HepG2 (cell line): Measurements from ENCODE around the gene MAB21L4. TPM values are rescaled to one million over a fixed set of nuclear protein-coding genes. Genes with fewer than 3 reads are reported as not detected.

ENCODE experiments used
- AHDC1 ChIP-seq: sonication (generic); formaldehyde crosslinking; IDR thresholded peaks from 2 replicates; pipeline ENCODE4 v1.5.1; 2020; ENCODE audit warnings: mild to moderate bottlenecking, missing genetic modification reagents, borderline replicate concordance
- DZIP1 ChIP-seq: sonication (generic); formaldehyde crosslinking; IDR thresholded peaks from 2 replicates; pipeline ENCODE4 v1.5.0; 2020; ENCODE audit warnings: mild to moderate bottlenecking, missing genetic modification reagents
- GABPA ChIP-seq, 2 experiments: IDR thresholded peaks; 2 replicates each; pipeline ENCODE4 v1.6.1; 2011 to 2016; ENCODE audit warnings: low read depth in 2 of 2, low read length in 1 of 2, missing biosample characterization in 1 of 2, missing genetic modification characterization in 1 of 2
- GLI4 ChIP-seq: sonication (generic); formaldehyde crosslinking; IDR thresholded peaks from 2 replicates; pipeline ENCODE4 v1.5.1; 2020; ENCODE audit warnings: missing genetic modification reagents, mild to moderate bottlenecking, moderate library complexity, borderline replicate concordance
- JARID2 ChIP-seq: sonication (generic); formaldehyde crosslinking; IDR thresholded peaks from 2 replicates; pipeline ENCODE4 v1.8.1; 2023; ENCODE audit warnings: missing genetic modification reagents, inconsistent platforms; ENCODE audit not compliant: insufficient replicate concordance
- NFKB2 ChIP-seq: sonication (generic); formaldehyde crosslinking; IDR thresholded peaks from 2 replicates; pipeline ENCODE4 v1.4.0; 2020; ENCODE audit warnings: missing genetic modification reagents, borderline replicate concordance
- PRDM15 ChIP-seq: sonication (generic); formaldehyde crosslinking; IDR thresholded peaks from 2 replicates; pipeline ENCODE4 v1.4.0; 2020; ENCODE audit warnings: missing genetic modification reagents
- REXO4 ChIP-seq: sonication (generic); formaldehyde crosslinking; IDR thresholded peaks from 2 replicates; pipeline ENCODE4 v1.8.0; 2022; ENCODE audit warnings: missing genetic modification reagents, mild to moderate bottlenecking, borderline replicate concordance
- SAP130 ChIP-seq: IDR thresholded peaks from 2 replicates; pipeline ENCODE4 v1.6.1; 2016; ENCODE audit warnings: low read depth
- SP4 ChIP-seq: sonication (generic); formaldehyde crosslinking; IDR thresholded peaks from 2 replicates; pipeline ENCODE4 v1.8.1; 2023; ENCODE audit warnings: mild to moderate bottlenecking, missing genetic modification reagents
- WIZ ChIP-seq: sonication (generic); formaldehyde crosslinking; IDR thresholded peaks from 2 replicates; pipeline ENCODE4 v1.5.1; 2020; ENCODE audit warnings: mild to moderate bottlenecking, missing genetic modification reagents
- ZFP1 ChIP-seq: IDR thresholded peaks from 2 replicates; pipeline ENCODE4 v1.6.1; 2016
- ZNF17 ChIP-seq: sonication (generic); formaldehyde crosslinking; IDR thresholded peaks from 2 replicates; pipeline ENCODE4 v1.5.0; 2020; ENCODE audit warnings: mild to moderate bottlenecking, missing genetic modification reagents
- ZNF263 ChIP-seq: sonication (generic); formaldehyde crosslinking; IDR thresholded peaks from 2 replicates; pipeline ENCODE4 v1.4.0; 2020; ENCODE audit warnings: missing genetic modification reagents
- ZNF670 ChIP-seq: sonication (generic); formaldehyde crosslinking; IDR thresholded peaks from 2 replicates; pipeline ENCODE4 v1.8.0; 2022; ENCODE audit warnings: mild to moderate bottlenecking, missing genetic modification reagents, borderline replicate concordance
- ZNF777 ChIP-seq: sonication (generic); formaldehyde crosslinking; IDR thresholded peaks from 2 replicates; pipeline ENCODE4 v1.4.0; 2020; ENCODE audit warnings: missing genetic modification reagents
- polyA plus RNA-seq, 8 experiments: library from polyadenylated mRNA; depleted of rRNA in 3 of 8; stranded (reverse) in 7 of 8; unstranded in 1 of 8; fragments of >200 nt; fragmentation: Illumina TruSeq in 4 of 8; extraction: Trizol in 4 of 8; gene quantifications; 2 replicates each; pipeline versions ENCODE4 v1.2.1 to v1.2.3, GENCODE V29; 2011 to 2016; ENCODE audit warnings: low read depth in 4 of 8, missing spikeins in 1 of 8, mixed read lengths in 1 of 8; ENCODE audit not compliant: insufficient read depth in 1 of 8
- total RNA-seq, 5 experiments: library from RNA; depleted of rRNA; stranded (reverse); fragments of >200 nt; fragmentation: Illumina TruSeq; extraction: Trizol; gene quantifications; 2 replicates each; pipeline ENCODE4 v1.2.3, GENCODE V29; 2016; ENCODE audit warnings: low read depth in 1 of 5

Gene MAB21L4
- total and polyA plus RNA-seq, 2 of the 13 experiments (the other 11 are each of a cell fraction or from before 2014, with no cell fraction given) = 3.0 to 14.0 TPM

GRCh38 chr2:240902615-240903041 is 6.7 kb upstream of the MAB21L4 start (continued):
- TF ChIP-seq ZNF670 (CRISPR knock-in tag) (no peak), DZIP1 (CRISPR knock-in tag) (no peak), ZNF263 (CRISPR knock-in tag) (peak; percentile 32; the same call in 1 of the 2 replicates), NFKB2 (CRISPR knock-in tag) (peak; percentile 29; the same call in 1 of the 2 replicates), REXO4 (CRISPR knock-in tag) (no peak), ZFP1 (CRISPR knock-in tag) (no peak), JARID2 (CRISPR knock-in tag) (no peak), GLI4 (CRISPR knock-in tag) (no peak), ZNF777 (CRISPR knock-in tag) (no peak), AHDC1 (no peak), SP4 (CRISPR knock-in tag) (no peak), ZNF17 (CRISPR knock-in tag) (no peak), PRDM15 (no peak), GABPA (IDR thresholded peaks at IDR 0.05; ENCODE audit: low read depth, low read length) (no peak), GABPA (CRISPR knock-in tag; IDR thresholded peaks at IDR 0.05; ENCODE audit: low read depth) (no peak), WIZ (CRISPR knock-in tag) (no peak), SAP130 (CRISPR knock-in tag) (no peak)
